Activated CD4-positive, alpha-beta memory T cell treated with anti-CD3 and anti-CD28 coated beads for 36 hours (primary cell): ENCODE results near the gene TIPIN. TPM values are rescaled to one million over a fixed set of nuclear protein-coding genes. Genes with fewer than 3 reads are reported as not detected.
A peak's percentile ranks its signal among the peaks of the same experiment; 100 is the strongest.

ENCODE experiments used
- CTCF ChIA-PET: fragments of 350-600 bp; sonication (Branson Sonifier 250); formaldehyde crosslinking; loops from one replicate; lab custom pipeline; 2021; ENCODE audit warnings: antibody characterized with exemption, inconsistent platforms; lab: Charles Lee
- POLR2A ChIA-PET: fragments of 350-600 bp; sonication (Branson Sonifier 250); formaldehyde crosslinking; loops from one replicate; lab custom pipeline; 2021; ENCODE audit warnings: antibody characterized with exemption; lab: Charles Lee
- DNase-seq: peaks from one replicate; pipeline ENCODE4 v3.0.0-alpha.2; 2020
- H3K27ac Mint-ChIP-seq: one replicate; pipeline ENCODE4 v1.8.0; 2021; ENCODE audit warnings: mixed read lengths
- H3K27me3 Mint-ChIP-seq: one replicate; pipeline ENCODE4 v1.8.0; 2021; ENCODE audit warnings: mixed read lengths
- H3K36me3 Mint-ChIP-seq: one replicate; pipeline ENCODE4 v1.8.0; 2021; ENCODE audit warnings: mixed read lengths
- H3K4me1 Mint-ChIP-seq: one replicate; pipeline ENCODE4 v1.8.0; 2021; ENCODE audit warnings: low read depth, mixed read lengths
- H3K4me3 Mint-ChIP-seq: one replicate; pipeline ENCODE4 v1.8.0; 2021; ENCODE audit warnings: mild to moderate bottlenecking, mixed read lengths
- H3K9me3 Mint-ChIP-seq: one replicate; pipeline ENCODE4 v1.8.0; 2021; ENCODE audit warnings: mixed read lengths
- intact Hi-C: fragments of 100-400 bp; cut with micrococcal nuclease; formaldehyde crosslinking; loops from one replicate; pipeline ENCODE4 v1.15.1; 2023
- total RNA-seq, 2 experiments: library from RNA; stranded (reverse); gene quantifications; one replicate each; pipeline ENCODE4 v1.2.3, GENCODE V29; 2021

TIPIN gene, protein sequence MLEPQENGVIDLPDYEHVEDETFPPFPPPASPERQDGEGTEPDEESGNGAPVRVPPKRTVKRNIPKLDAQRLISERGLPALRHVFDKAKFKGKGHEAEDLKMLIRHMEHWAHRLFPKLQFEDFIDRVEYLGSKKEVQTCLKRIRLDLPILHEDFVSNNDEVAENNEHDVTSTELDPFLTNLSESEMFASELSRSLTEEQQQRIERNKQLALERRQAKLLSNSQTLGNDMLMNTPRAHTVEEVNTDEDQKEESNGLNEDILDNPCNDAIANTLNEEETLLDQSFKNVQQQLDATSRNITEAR
- 10 to 100 TPM; 43.2 to 45.9 TPM for total RNA-seq

DNA sequence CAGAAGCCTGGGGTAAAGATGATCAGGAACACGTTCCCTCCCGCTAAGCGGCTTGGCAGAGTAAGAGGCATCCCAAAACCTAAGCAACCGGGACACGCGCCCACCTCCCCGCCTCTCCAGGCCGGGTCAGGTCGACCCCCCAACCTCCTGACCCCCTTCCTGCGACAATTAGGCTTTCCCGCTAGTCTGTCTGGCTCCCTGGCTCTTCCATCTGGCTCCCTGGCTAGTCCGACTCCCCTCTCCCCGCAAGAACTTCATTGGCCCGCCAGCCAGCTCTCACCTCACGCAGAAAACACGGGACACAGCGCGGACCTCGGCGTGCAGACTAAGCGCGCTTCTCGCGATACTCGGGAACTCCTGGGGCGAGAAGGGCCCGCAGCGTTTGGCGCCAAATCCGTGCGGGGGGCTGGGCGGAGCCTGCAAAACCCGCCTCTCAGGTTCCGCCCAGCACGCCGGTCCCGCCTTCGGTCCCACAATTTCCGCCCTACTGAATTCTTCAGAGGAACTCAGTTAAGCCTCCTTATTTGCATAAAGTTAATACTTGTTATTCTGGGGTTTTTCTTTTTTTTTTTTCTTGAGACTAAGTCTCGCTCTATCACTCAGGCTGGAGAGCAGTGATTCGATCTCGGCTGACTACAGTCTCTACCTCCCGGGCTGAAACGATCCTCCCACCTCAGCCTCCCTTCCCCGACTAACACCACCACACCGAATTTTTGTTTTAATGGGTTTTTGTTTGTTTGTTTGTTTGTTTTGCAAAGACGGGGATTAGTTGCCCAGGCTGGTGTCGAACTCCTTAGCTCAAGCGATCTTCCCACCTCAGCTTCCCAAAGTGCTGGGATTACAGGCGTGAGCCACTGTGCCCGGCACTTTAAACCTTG, at the start of gene TIPIN:
TIPIN (minus strand) TSS at position 327 of the 878 bp plus-strand sequence. CDS start 3,738 bp downstream, outside the sequence.
- Mint-ChIP-seq H3K4me3 (peak within 1 kb of the TSS; percentile 93), H3K36me3 (peaks cover 23% of the 10 kb centered on the region), H3K9me3 (no peaks in the 10 kb centered on the region), H3K27ac (peak within 1 kb of the TSS; percentile 91), H3K27me3 (no peaks in the 10 kb centered on the region), H3K4me1 (peaks cover 25% of the 10 kb centered on the region)
- POLR2A ChIA-PET: interaction anchor here (0.6 to 4.2 kb wide), 6 partner anchors 13 to 147 kb away, joined by 3 to 26 read pairs (median 6); partner anchors contain the start of genes MAP2K1 and SNAPC5
- CTCF ChIA-PET: interaction anchor here (1.0 to 4.2 kb wide), 4 partner anchors 30 to 147 kb away, joined by 3 to 43 read pairs (median 5); partner anchors contain the start of genes MAP2K1 and SNAPC5
- DNase-seq: peak; percentile 99
- intact Hi-C loops: loop anchor here (1.0 to 5.0 kb wide), 5 partner anchors 13 to 148 kb away; partner anchors contain the start of genes DIS3L, MAP2K1, RPL4 and SNAPC5

- intact Hi-C loops: no loop called here
- Mint-ChIP-seq H3K4me1 (peaks cover 90% of the 10 kb centered on the region), H3K36me3 (no peaks in the 10 kb centered on the region), H3K27ac (no peak overlapping the region), H3K9me3 (no peaks in the 10 kb centered on the region), H3K4me3 (no peak overlapping the region), H3K27me3 (no peaks in the 10 kb centered on the region)
- ChIA-PET CTCF (interaction anchor here (0.6 to 2.8 kb wide), 3 partner anchors 9 to 974 kb away, joined by 3 to 11 read pairs (median 4); partner anchors contain the start of gene SNAPC5), POLR2A (no interaction called here)
- no peak for DNase-seq
These were observed 49.1 kb upstream of the TIPIN start for GRCh38 chr15:66405615-66406014.

- Mint-ChIP-seq H3K4me1 (peaks cover 90% of the 10 kb centered on the region), H3K27me3 (no peaks in the 10 kb centered on the region), H3K27ac (no peak overlapping the region), H3K36me3 (no peaks in the 10 kb centered on the region), H3K4me3 (no peak overlapping the region), H3K9me3 (no peaks in the 10 kb centered on the region)
- ChIA-PET POLR2A (no interaction called here), CTCF (interaction anchor here (0.9 to 2.8 kb wide), 2 partner anchors 9 to 93 kb away, joined by 3 to 11 read pairs; partner anchors contain the start of gene SNAPC5)
- intact Hi-C loops: no loop called here
- no peak for DNase-seq
These were observed 48.5 kb upstream of the TIPIN start for GRCh38 chr15:66405007-66405406.

DNA sequence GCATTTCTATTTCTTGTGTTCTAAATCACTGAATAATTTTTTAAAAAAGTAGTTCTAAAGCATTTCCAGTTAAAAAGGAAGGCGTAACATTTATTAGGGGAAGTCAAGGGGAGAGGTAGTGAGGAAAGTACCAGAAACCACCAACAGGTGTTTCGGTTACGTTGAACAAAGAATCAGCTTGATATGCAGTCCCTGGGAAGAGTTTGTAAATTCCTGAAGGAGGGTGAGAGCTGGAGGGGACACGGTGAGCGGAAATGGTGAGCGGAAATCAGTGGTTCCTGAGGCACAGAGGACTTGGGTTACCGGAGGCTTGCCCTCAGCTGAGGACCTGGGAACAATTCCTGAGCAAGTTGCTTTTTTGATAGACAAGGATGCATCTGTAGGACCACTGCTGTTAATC, 48.0 kb upstream of the TIPIN start:
- Mint-ChIP-seq H3K36me3 (no peaks in the 10 kb centered on the region), H3K9me3 (no peaks in the 10 kb centered on the region), H3K4me1 (peaks cover 88% of the 10 kb centered on the region), H3K4me3 (no peak overlapping the region), H3K27me3 (no peaks in the 10 kb centered on the region), H3K27ac (no peak overlapping the region)
- intact Hi-C loops: no loop called here
- no peak for DNase-seq
- ChIA-PET POLR2A (no interaction called here), CTCF (interaction anchor here (0.9 to 2.8 kb wide), 2 partner anchors 8 to 94 kb away, joined by 3 to 11 read pairs; partner anchors contain the start of gene SNAPC5)

DNA sequence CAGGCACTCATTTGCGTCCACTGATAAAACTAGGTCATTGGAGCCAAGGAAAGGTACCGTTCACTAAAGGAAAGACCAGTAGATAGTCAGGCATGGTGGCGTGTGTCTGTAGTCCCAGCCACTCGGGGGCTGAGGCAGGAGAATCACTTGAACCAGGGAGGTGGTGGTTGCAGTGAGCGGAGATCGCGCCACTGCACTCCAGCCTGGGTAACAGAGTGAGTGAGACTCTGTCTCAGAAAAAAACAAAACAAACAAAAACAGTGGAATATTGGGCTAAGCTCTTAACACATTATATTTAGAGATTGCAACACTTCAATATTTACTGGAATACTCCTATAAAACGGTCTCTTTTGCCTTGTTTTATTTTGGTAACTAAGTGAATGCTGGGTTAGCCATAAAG, 47.6 kb upstream of the TIPIN start:
- POLR2A ChIA-PET: no interaction called here
- H3K36me3 Mint-ChIP-seq: peaks cover 3% of the 10 kb centered on the region

GRCh38 chr15:66403323-66403722, 46.8 kb upstream of the TIPIN start:
- peaks cover 3% of the 10 kb centered on the region for H3K36me3 Mint-ChIP-seq
- no peak for DNase-seq
- no peaks in the 10 kb centered on the region for H3K9me3 Mint-ChIP-seq
- ChIA-PET POLR2A (interaction anchor here (0.6 to 2.2 kb wide), 2 partner anchors 15 to 1662 kb away, joined by 4 to 10 read pairs; no protein-coding TSS in a partner anchor), CTCF (interaction anchor here (0.6 to 2.8 kb wide), 5 partner anchors 9 to 95 kb away, joined by 3 to 11 read pairs (median 5); partner anchors contain the start of genes MAP2K1 and SNAPC5)
- intact Hi-C loops: no loop called here
- no peak overlapping the region for H3K4me3 Mint-ChIP-seq
- H3K27me3 Mint-ChIP-seq: no peaks in the 10 kb centered on the region
- H3K27ac Mint-ChIP-seq: no peak overlapping the region
- peaks cover 80% of the 10 kb centered on the region for H3K4me1 Mint-ChIP-seq

More for the DNA sequence above, 47.6 kb upstream of the TIPIN start:
- peaks cover 88% of the 10 kb centered on the region for H3K4me1 Mint-ChIP-seq
- no peak overlapping the region for H3K27ac Mint-ChIP-seq
- H3K9me3 Mint-ChIP-seq: no peaks in the 10 kb centered on the region
- intact Hi-C loops: no loop called here
- H3K4me3 Mint-ChIP-seq: no peak overlapping the region
- no peaks in the 10 kb centered on the region for H3K27me3 Mint-ChIP-seq
- CTCF ChIA-PET: interaction anchor here (0.6 to 2.8 kb wide), 2 partner anchors 8 to 94 kb away, joined by 3 to 11 read pairs; partner anchors contain the start of gene SNAPC5
- DNase-seq: no peak

DNA sequence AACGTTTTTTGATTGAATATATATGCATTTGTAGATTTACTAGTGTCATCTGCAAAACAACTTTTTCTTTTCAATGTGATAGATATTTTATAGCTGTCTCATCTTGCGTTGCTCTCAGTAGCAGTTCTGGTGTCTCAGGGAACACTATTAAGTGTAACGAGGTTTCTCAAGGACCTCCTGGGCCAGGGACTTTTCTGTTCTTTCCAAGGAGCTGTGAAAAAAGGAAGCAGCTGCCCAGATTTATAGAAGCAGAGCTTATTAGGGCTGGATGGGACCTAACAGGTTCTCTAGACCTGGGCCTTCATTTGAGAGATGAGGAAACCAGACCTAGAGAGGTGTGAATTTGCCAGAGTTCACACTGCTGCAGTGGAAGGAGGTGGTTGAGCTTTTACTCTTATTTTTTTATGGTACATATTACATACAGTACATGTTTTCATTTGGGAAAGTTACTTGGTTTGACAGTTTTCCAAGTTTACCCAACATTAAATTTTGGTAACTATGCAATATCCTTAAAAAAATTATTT, 46.3 kb upstream of the TIPIN start:
- intact Hi-C loops: loop anchor here (1.0 kb wide), 1 partner anchor 14 kb away; no protein-coding TSS in a partner anchor
- Mint-ChIP-seq H3K36me3 (peaks cover 6% of the 10 kb centered on the region), H3K27me3 (no peaks in the 10 kb centered on the region), H3K9me3 (no peaks in the 10 kb centered on the region), H3K27ac (no peak overlapping the region), H3K4me1 (peaks cover 79% of the 10 kb centered on the region), H3K4me3 (no peak overlapping the region)
- ChIA-PET CTCF (interaction anchor here (0.7 to 1.5 kb wide), 3 partner anchors 12 to 16 kb away, joined by 3 to 7 read pairs (median 5); partner anchors contain the start of gene MAP2K1), POLR2A (interaction anchor here (0.6 to 2.2 kb wide), 2 partner anchors 15 to 1662 kb away, joined by 4 to 10 read pairs; no protein-coding TSS in a partner anchor)
- no peak for DNase-seq

DNA sequence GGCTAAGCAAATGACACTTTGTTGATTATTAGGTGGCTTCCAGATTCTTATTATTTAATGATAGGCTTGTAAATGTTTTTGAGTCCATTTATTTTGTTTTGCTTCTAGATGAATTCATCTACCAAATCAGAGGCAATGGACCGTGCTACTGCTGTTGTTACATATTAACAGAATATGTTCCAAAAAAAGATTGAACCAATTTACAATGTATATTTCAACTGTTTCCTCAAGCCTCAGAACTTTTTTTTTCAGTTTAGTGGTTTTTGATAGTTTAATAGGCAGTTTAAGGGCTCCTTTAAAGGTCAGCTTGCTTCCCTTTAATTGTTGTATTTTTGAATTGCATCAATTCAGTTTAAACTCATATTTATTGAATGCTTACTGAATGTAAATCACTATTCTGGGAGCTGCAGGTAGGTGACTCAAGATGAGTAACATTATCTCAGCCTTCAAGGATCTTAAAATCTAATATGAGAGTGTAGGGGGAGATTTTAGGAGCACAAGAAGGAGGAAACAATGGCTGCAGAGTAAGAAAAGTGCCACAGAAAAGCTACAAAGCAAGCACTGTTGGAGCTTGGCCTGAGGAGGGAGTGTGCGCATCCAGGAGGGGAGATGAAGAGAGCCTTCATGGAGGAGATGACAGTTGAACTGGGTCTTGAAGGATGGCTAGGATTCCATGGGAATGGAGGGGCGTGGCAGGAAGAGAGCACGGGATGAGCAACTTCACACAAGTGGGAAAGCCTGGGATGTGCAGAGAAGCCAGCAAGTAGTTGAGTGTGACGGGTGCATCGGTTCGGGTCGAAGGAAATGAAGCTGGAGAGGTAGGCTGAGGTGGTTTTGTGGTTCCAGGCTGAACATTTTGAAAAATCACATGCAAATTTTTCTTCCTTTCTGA, 44.9 kb upstream of the TIPIN start:
- CTCF ChIA-PET: interaction anchor here (0.9 to 1.7 kb wide), 5 partner anchors 9 to 96 kb away, joined by 3 to 7 read pairs (median 3); partner anchors contain the start of gene SNAPC5
- Mint-ChIP-seq H3K9me3 (no peaks in the 10 kb centered on the region), H3K27me3 (no peaks in the 10 kb centered on the region), H3K27ac (peak overlapping the region; percentile 18), H3K4me3 (peak overlapping the region; percentile 42), H3K36me3 (peaks cover 11% of the 10 kb centered on the region), H3K4me1 (peaks cover 74% of the 10 kb centered on the region)
- POLR2A ChIA-PET: interaction anchor here (2.2 kb wide), 1 partner anchor 13 kb away, joined by 10 read pairs; no protein-coding TSS in a partner anchor
- intact Hi-C loops: loop anchor here (1.0 kb wide), 1 partner anchor 12 kb away; no protein-coding TSS in a partner anchor
- DNase-seq: peak; percentile 33

DNA sequence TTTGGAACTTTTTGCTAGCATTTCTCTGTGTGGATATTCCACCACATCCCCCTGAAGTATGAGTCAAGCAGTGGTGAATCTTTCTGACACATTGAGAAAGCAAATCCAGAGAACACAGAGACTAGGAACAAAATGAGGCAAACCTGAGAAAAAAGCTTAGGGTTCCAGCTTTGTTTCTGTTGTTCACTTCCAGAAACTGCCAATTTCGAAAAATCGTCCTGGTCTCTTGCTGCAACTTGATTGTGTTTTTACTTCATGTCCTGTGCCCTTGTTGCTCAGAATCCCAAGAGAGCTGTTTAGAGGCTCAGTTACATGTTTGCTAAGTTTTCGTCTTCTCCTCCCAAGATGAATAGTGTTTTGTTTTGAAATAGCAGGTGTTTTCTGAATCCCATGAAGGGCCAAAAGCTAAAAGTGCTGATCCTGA, 43.9 kb upstream of the TIPIN start:
- intact Hi-C loops: no loop called here
- CTCF ChIA-PET: interaction anchor here (1.7 kb wide), 1 partner anchor 97 kb away, joined by 7 read pairs; the partner anchor contains the start of gene SNAPC5

GRCh38 chr15:66399276-66399675, 42.8 kb upstream of the TIPIN start:
- Mint-ChIP-seq H3K27ac (no peak overlapping the region), H3K4me1 (peaks cover 77% of the 10 kb centered on the region), H3K27me3 (no peaks in the 10 kb centered on the region), H3K4me3 (no peak overlapping the region), H3K36me3 (peaks cover 18% of the 10 kb centered on the region), H3K9me3 (no peaks in the 10 kb centered on the region)
- intact Hi-C loops: no loop called here
- ChIA-PET POLR2A (no interaction called here), CTCF (no interaction called here)
- DNase-seq: no peak

More for the DNA sequence above, 43.9 kb upstream of the TIPIN start:
- no peak for DNase-seq
- peaks cover 14% of the 10 kb centered on the region for H3K36me3 Mint-ChIP-seq
- H3K27ac Mint-ChIP-seq: peak overlapping the region; percentile 6
- H3K27me3 Mint-ChIP-seq: no peaks in the 10 kb centered on the region
- H3K4me1 Mint-ChIP-seq: peaks cover 74% of the 10 kb centered on the region
- no peaks in the 10 kb centered on the region for H3K9me3 Mint-ChIP-seq
- no peak overlapping the region for H3K4me3 Mint-ChIP-seq
- POLR2A ChIA-PET: no interaction called here
